Right atrium auricular region (tissue), 2 donors: ENCODE measurements around the gene XKR7. TPM values are rescaled to one million over a fixed set of nuclear protein-coding genes. Genes with fewer than 3 reads are reported as not detected.

Experiments
- DNase-seq: peaks from one replicate; pipeline ENCODE4 v3.0.0-alpha.2; 2019; ENCODE audit warnings: low spot score
- H3K27ac ChIP-seq, 2 donors: fragments of 200-600 bp; sonication (generic); 1 replicate in 1 of 2; 2 replicates in 1 of 2; pipeline ENCODE4 v1.5.1; 2016 to 2019
- H3K27me3 ChIP-seq, 2 donors: fragments of 200-600 bp; sonication (generic); one replicate each; pipeline versions ENCODE4 v1.5.1 to v1.6.0; 2017 to 2019
- H3K36me3 ChIP-seq: fragments of 200-600 bp; sonication (generic); one replicate; pipeline ENCODE4 v1.5.1; 2016
- H3K4me1 ChIP-seq, 2 donors: fragments of 200-600 bp; sonication (generic); one replicate each; pipeline versions ENCODE4 v1.5.1 to v1.6.0; 2017 to 2019
- H3K4me3 ChIP-seq, 2 donors: fragments of 200-600 bp; sonication (generic); 1 replicate in 1 of 2; 2 replicates in 1 of 2; pipeline ENCODE4 v1.5.1; 2017 to 2019; ENCODE audit warnings: mild to moderate bottlenecking in 1 of 2, moderate library complexity in 1 of 2
- H3K9me3 ChIP-seq, 2 donors: fragments of 200-600 bp; sonication (generic); one replicate each; pipeline ENCODE4 v1.5.1; 2019
- CTCF ChIP-seq, 2 donors: fragments of 200-600 bp; sonication (generic); IDR thresholded peaks; one replicate each; pipeline ENCODE4 v1.5.1; 2019; ENCODE audit warnings: antibody characterized with exemption in 2 of 2
- total RNA-seq, 2 donors: library from RNA; depleted of rRNA; stranded (reverse); fragments of >200 nt; gene quantifications; one replicate each; pipeline ENCODE4 v1.1.0, GENCODE V29; 2016

XKR7 gene
- total RNA-seq, 2 donors from 2014 or later, result not detected

- DNase-seq, result no peak
- no peak for TF ChIP-seq CTCF (IDR thresholded peaks at IDR 0.05)
- peaks cover 0 to 4% of the 10 kb centered on the region in 2 donors for H3K4me1 ChIP-seq
- no peak overlapping the region for H3K4me3 ChIP-seq
- H3K36me3 ChIP-seq, result no peaks in the 10 kb centered on the region
- H3K27ac ChIP-seq, result no peak overlapping the region
- H3K9me3 ChIP-seq, result no peaks in the 10 kb centered on the region
- H3K27me3 ChIP-seq, result peaks cover 6% of the 10 kb centered on the region in 2 donors
Observed at GRCh38 chr20:31991339-31991705, 23.4 kb downstream of the XKR7 start.

GRCh38 chr20:31992086-31992485 lies 24.1 kb downstream of the XKR7 start:
- no peak for DNase-seq
- no peak for TF ChIP-seq CTCF (IDR thresholded peaks at IDR 0.05)
- Histone ChIP-seq H3K9me3 (no peaks in the 10 kb centered on the region), H3K4me1 (peaks cover 0 to 4% of the 10 kb centered on the region in 2 donors), H3K36me3 (no peaks in the 10 kb centered on the region), H3K27ac (no peak overlapping the region), H3K4me3 (no peak overlapping the region), H3K27me3 (peaks cover 6% of the 10 kb centered on the region in 2 donors)

- H3K4me1 ChIP-seq, result peaks cover 0 to 4% of the 10 kb centered on the region in 2 donors
- H3K4me3 ChIP-seq, result no peak overlapping the region
- no peaks in the 10 kb centered on the region for H3K9me3 ChIP-seq
- TF ChIP-seq CTCF (IDR thresholded peaks at IDR 0.05), result no peak
- H3K27ac ChIP-seq, result no peak overlapping the region
- H3K27me3 ChIP-seq, result peaks cover 6% of the 10 kb centered on the region in 2 donors
- DNase-seq, result no peak
- no peaks in the 10 kb centered on the region for H3K36me3 ChIP-seq
Observed at GRCh38 chr20:31996996-31997395, 29.0 kb downstream of the XKR7 start.

GRCh38 chr20:31998246-31998645 lies 30.3 kb downstream of the XKR7 start:
- H3K36me3 ChIP-seq, result no peaks in the 10 kb centered on the region
- no peak for DNase-seq
- no peaks in the 10 kb centered on the region for H3K9me3 ChIP-seq
- TF ChIP-seq CTCF (IDR thresholded peaks at IDR 0.05), result no peak
- H3K4me3 ChIP-seq, result no peak overlapping the region
- peaks cover 6% of the 10 kb centered on the region in 2 donors for H3K27me3 ChIP-seq
- peaks cover 0 to 4% of the 10 kb centered on the region in 2 donors for H3K4me1 ChIP-seq
- no peak overlapping the region for H3K27ac ChIP-seq

DNA sequence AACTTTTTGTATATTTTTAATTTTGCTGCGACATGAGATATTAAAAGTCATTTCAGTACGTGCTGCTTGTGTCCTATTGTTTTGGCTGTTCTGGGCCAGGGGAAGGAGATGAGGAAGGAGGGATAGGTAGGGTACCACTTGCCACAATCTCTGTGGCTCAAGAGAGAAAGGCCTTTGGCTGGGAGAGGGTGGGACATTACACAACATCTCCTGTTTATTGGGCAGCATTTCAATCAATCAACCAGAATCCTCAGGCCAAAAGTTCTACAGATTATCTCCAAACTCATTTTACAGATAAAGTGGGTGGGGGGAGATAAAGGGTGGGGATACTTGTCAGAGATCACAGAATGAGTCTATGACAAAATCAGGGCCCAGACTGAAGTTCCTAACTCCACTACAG lies 35.4 kb downstream of the XKR7 start:
- peaks cover 0 to 18% of the 10 kb centered on the region in 2 donors for H3K4me1 ChIP-seq
- H3K4me3 ChIP-seq, result no peak overlapping the region
- no peak for DNase-seq
- H3K27me3 ChIP-seq, result no peaks in the 10 kb centered on the region
- no peak overlapping the region for H3K27ac ChIP-seq
- H3K9me3 ChIP-seq, result no peaks in the 10 kb centered on the region
- TF ChIP-seq CTCF (IDR thresholded peaks at IDR 0.05), result no peak
- no peaks in the 10 kb centered on the region for H3K36me3 ChIP-seq

DNA sequence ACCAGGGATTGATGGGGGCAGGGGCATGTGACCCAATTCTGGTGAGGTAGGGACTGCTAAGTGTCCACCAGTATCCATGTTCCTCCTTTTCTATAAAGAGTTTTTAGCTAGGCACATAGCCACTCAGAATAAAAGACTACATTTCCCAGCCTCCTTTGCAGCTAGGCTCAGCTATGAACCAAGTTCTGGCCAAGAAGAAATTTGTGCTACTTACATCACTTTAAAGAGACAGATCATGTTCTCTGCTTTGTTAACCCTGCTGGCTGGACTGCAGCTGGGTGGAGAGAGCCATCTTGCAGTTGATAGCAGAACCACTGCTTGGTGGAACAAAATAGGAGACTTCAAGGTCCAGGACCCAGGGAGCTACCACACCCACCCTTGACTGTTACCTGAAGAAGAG lies 37.0 kb downstream of the XKR7 start:
- no peak overlapping the region for H3K27ac ChIP-seq
- DNase-seq, result no peak
- no peak for TF ChIP-seq CTCF (IDR thresholded peaks at IDR 0.05)

More for the DNA sequence above, 37.0 kb downstream of the XKR7 start:
- Histone ChIP-seq H3K4me3 (no peak overlapping the region), H3K36me3 (no peaks in the 10 kb centered on the region), H3K9me3 (no peaks in the 10 kb centered on the region), H3K4me1 (peaks cover 0 to 29% of the 10 kb centered on the region in 2 donors), H3K27me3 (no peaks in the 10 kb centered on the region)
